ENCODE measurements around the gene PLCG1.

GRCh38 chr20:41179961-41180360 lies 42.6 kb downstream of the PLCG1 start:
- TF ChIP-seq CTCF (conservative IDR thresholded peaks at IDR 0.05; ENCODE audit: low read depth in 2 of 2) (no peak), REST (IDR thresholded peaks at IDR 0.05; ENCODE audit: unreplicated experiment) (no peak), POLR2AphosphoS5 (IDR thresholded peaks at IDR 0.05; ENCODE audit: low read depth) (no peak), EZH2 (IDR thresholded peaks at IDR 0.05; ENCODE audit: low read depth, unreplicated experiment) (no peak), CREB1 (CRISPR knock-in tag; IDR thresholded peaks at IDR 0.05; ENCODE audit: low read depth) (no peak), EZH2phosphoT487 (IDR thresholded peaks at IDR 0.05; ENCODE audit: unreplicated experiment) (no peak), JUNB (IDR thresholded peaks at IDR 0.05; ENCODE audit: unreplicated experiment) (no peak), ETS1 (IDR thresholded peaks at IDR 0.05) (no peak)

All from GM23338 (cell line).